Tibial artery (tissue), 4 donors: ENCODE results near the gene HSF2BP.
"Not testable (repeated sequence)": the region's sequence is repeated elsewhere in the genome, so short reads cannot be mapped to it uniquely, and the experiment has no call there.

ENCODE experiments used
- DNase-seq, 2 donors: peaks; one replicate each; pipeline ENCODE4 v3.0.0-alpha.2; 2019
- H3K27ac ChIP-seq, 2 donors: fragments of 200-600 bp; sonication (generic) in 1 of 2; 1 replicate in 1 of 2; 2 replicates in 1 of 2; pipeline ENCODE4 v1.5.1; 2018 to 2019; ENCODE audit warnings: mild to moderate bottlenecking in 1 of 2
- H3K27me3 ChIP-seq, 2 donors: fragments of 200-600 bp; sonication (generic) in 1 of 2; one replicate each; pipeline versions ENCODE4 v1.5.1 to v1.6.0; 2016 to 2019
- H3K36me3 ChIP-seq, 3 donors: fragments of 200-600 bp; sonication (generic) in 2 of 3; one replicate each; pipeline ENCODE4 v1.5.1; 2016 to 2019; ENCODE audit warnings: mild to moderate bottlenecking in 2 of 3
- H3K4me1 ChIP-seq, 4 donors: fragments of 200-600 bp; sonication (generic) in 2 of 4; 1 replicate in 3 of 4; 2 replicates in 1 of 4; pipeline ENCODE4 v1.5.1; 2016 to 2019
- H3K4me3 ChIP-seq, 2 donors: fragments of 200-600 bp; sonication (generic) in 1 of 2; 1 replicate in 1 of 2; 2 replicates in 1 of 2; pipeline ENCODE4 v1.5.1; 2018 to 2019; ENCODE audit warnings: mild to moderate bottlenecking in 2 of 2
- H3K9me3 ChIP-seq, 3 donors: fragments of 200-600 bp; sonication (generic) in 1 of 3; one replicate each; pipeline ENCODE4 v1.5.1; 2016 to 2019
- intact Hi-C: fragments of 100-400 bp; cut with DNase I; formaldehyde crosslinking; loops from one replicate; pipeline ENCODE4 v1.15.0; 2023; ENCODE audit warnings: low total_unique reads

Gene HSF2BP

GRCh38 chr21:43517701-43518100 lies 141.6 kb downstream of the HSF2BP start:
- intact Hi-C loops, DNase-seq: not testable (repeated sequence)

GRCh38 chr21:43516860-43517627 lies 142.2 kb downstream of the HSF2BP start:
- H3K4me3 ChIP-seq, H3K27me3 ChIP-seq, intact Hi-C loops, H3K4me1 ChIP-seq, H3K36me3 ChIP-seq, H3K27ac ChIP-seq, H3K9me3 ChIP-seq, DNase-seq: not testable (repeated sequence)

More at GRCh38 chr21:43517701-43518100, 141.6 kb downstream of the HSF2BP start:
- not testable (repeated sequence) for H3K27me3 ChIP-seq, H3K36me3 ChIP-seq, H3K9me3 ChIP-seq, H3K4me1 ChIP-seq, H3K4me3 ChIP-seq, H3K27ac ChIP-seq

GRCh38 chr21:43516295-43516847 lies 142.9 kb downstream of the HSF2BP start:
- DNase-seq, H3K27ac ChIP-seq, H3K4me3 ChIP-seq, H3K27me3 ChIP-seq, H3K9me3 ChIP-seq, H3K36me3 ChIP-seq, intact Hi-C loops, H3K4me1 ChIP-seq: not testable (repeated sequence)

GRCh38 chr21:43514834-43515233 lies 144.5 kb downstream of the HSF2BP start:
- intact Hi-C loops, H3K36me3 ChIP-seq, H3K9me3 ChIP-seq, H3K4me1 ChIP-seq, H3K4me3 ChIP-seq, DNase-seq, H3K27ac ChIP-seq, H3K27me3 ChIP-seq: not testable (repeated sequence)

- H3K9me3 ChIP-seq, intact Hi-C loops, H3K4me1 ChIP-seq, DNase-seq, H3K27ac ChIP-seq, H3K4me3 ChIP-seq, H3K36me3 ChIP-seq, H3K27me3 ChIP-seq: not testable (repeated sequence)
Observed at GRCh38 chr21:43513023-43513422, 146.3 kb downstream of the HSF2BP start.

- H3K27me3 ChIP-seq, H3K9me3 ChIP-seq, H3K4me1 ChIP-seq, H3K36me3 ChIP-seq, H3K4me3 ChIP-seq, intact Hi-C loops, DNase-seq, H3K27ac ChIP-seq: not testable (repeated sequence)
Observed at GRCh38 chr21:43511209-43511608, 148.1 kb downstream of the HSF2BP start.

GRCh38 chr21:43510669-43511068 lies 148.6 kb downstream of the HSF2BP start:
- H3K27ac ChIP-seq, intact Hi-C loops, H3K36me3 ChIP-seq, H3K9me3 ChIP-seq, H3K4me1 ChIP-seq, H3K4me3 ChIP-seq, H3K27me3 ChIP-seq, DNase-seq: not testable (repeated sequence)

GRCh38 chr21:43503892-43504291 lies 155.4 kb downstream of the HSF2BP start:
- DNase-seq, H3K4me1 ChIP-seq, H3K9me3 ChIP-seq, H3K4me3 ChIP-seq, H3K27ac ChIP-seq, H3K36me3 ChIP-seq, H3K27me3 ChIP-seq, intact Hi-C loops: not testable (repeated sequence)

- DNase-seq, H3K36me3 ChIP-seq, H3K4me3 ChIP-seq, H3K27me3 ChIP-seq, H3K27ac ChIP-seq, H3K4me1 ChIP-seq, intact Hi-C loops, H3K9me3 ChIP-seq: not testable (repeated sequence)
Observed at GRCh38 chr21:43503075-43503750, 156.1 kb downstream of the HSF2BP start.

- H3K27ac ChIP-seq, H3K27me3 ChIP-seq, DNase-seq, H3K4me1 ChIP-seq, H3K36me3 ChIP-seq, H3K4me3 ChIP-seq, H3K9me3 ChIP-seq, intact Hi-C loops: not testable (repeated sequence)
Observed at GRCh38 chr21:43502407-43503071, 156.7 kb downstream of the HSF2BP start.

- intact Hi-C loops, H3K9me3 ChIP-seq, H3K27me3 ChIP-seq, H3K4me1 ChIP-seq, H3K4me3 ChIP-seq, H3K36me3 ChIP-seq, DNase-seq, H3K27ac ChIP-seq: not testable (repeated sequence)
Observed at GRCh38 chr21:43498924-43499323, 160.4 kb downstream of the HSF2BP start.

GRCh38 chr21:43498065-43498464 lies 161.2 kb downstream of the HSF2BP start:
- H3K36me3 ChIP-seq, H3K4me3 ChIP-seq, H3K27ac ChIP-seq, H3K4me1 ChIP-seq, intact Hi-C loops, DNase-seq, H3K9me3 ChIP-seq, H3K27me3 ChIP-seq: not testable (repeated sequence)

- H3K27me3 ChIP-seq, H3K9me3 ChIP-seq, H3K4me1 ChIP-seq, H3K36me3 ChIP-seq, intact Hi-C loops, H3K4me3 ChIP-seq, H3K27ac ChIP-seq: not testable (repeated sequence)
- peak in 1 of 2 donors; percentile 57 for DNase-seq
Observed at GRCh38 chr21:43494279-43495012, 164.8 kb downstream of the HSF2BP start.
